ENCODE results near the gene CHURC1.

CHURC1 gene

GRCh38 chr14:64914237-64915028 lies at the start of gene CHURC1:
CHURC1 (plus strand) TSS chr14:64914455; CDS start chr14:64914496, 41 bp downstream.
- peak; percentile 91 to 99 for DNase-seq

DNA sequence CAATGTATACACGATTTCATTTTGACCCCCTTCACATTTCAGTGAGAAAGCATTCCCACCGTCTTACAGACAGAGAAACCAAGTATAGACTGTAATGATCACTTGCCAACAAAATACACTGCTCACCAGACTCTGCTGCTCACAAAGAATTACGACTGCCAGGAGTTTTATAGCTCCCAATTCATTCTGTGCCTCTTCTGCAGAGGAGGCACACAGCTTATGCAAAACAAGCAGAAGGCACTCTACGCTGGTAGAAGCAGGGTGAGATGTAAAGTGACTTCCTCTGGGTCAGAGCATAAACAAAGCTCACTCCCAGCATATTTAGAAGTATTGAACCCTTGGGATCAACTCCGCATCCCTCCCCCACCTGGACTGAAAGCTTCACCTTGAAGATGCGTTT lies 49.1 kb upstream of the CHURC1 start:
- no peak for DNase-seq

DNA sequence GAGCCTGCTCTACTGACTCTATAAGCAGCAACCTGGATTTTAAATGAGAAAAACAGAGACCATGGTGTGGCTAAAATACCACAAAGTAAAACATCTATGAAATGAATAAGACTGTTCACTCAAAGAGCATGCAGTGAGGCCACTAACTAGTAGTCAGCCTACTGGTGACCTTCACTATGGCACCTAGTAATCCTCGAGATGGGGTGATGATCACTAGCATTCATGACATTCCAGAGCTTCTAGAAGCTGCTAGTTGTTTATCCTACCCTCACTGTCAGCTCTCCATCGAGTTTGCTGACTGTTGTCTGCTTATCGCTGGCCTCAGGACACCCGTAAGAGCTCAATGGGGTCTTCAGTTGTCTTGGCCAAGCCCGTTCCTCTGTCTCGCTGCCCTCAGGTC lies 48.3 kb upstream of the CHURC1 start:
- DNase-seq: no peak

GRCh38 chr14:64867182-64867581 lies 47.1 kb upstream of the CHURC1 start:
- no peak for DNase-seq

GRCh38 chr14:64868379-64868778 lies 45.9 kb upstream of the CHURC1 start:
- DNase-seq: no peak

- DNase-seq: no peak
Observed at GRCh38 chr14:64868841-64869240, 45.4 kb upstream of the CHURC1 start.

DNA sequence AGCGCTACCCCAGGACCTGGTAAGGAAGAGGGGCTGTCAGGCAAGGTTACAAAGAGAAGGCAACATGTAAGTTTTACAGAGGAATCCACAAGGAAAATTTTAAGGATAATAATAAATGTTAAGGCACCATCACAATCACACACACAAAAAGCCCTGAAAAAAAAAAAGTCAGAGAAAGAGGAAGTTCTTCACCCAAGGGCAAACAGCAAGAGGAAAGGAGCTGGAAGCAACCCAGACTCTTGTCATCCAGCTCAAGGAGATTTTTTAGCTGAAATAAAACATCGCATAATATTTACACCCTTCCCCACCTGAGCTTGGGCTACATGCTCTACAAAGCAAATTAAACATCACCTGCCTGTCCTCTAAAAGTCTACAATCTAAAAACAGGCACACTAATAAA lies 44.1 kb upstream of the CHURC1 start:
- DNase-seq: no peak

DNA sequence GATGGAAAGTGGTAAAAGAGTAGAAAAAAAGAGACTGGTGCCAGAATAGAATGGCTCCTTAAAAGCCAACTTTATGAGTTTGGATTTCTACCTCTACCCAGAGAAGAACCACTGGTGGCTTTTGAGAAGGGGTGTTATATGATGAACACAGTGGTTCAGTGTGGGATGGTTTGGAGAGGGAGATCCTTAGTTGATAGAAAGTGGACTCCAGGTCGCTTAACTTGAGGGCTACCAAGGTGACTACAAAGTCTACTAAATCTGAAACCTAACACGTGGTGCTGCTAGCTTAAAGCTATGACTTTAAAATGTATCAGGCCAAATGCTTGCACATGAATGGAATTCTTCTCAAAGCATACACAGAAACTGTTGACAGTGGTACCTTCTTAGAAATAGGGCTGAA lies 42.9 kb upstream of the CHURC1 start:
- DNase-seq: no peak

GRCh38 chr14:64873506-64874219 lies 40.6 kb upstream of the CHURC1 start:
- DNase-seq: no peak

DNA sequence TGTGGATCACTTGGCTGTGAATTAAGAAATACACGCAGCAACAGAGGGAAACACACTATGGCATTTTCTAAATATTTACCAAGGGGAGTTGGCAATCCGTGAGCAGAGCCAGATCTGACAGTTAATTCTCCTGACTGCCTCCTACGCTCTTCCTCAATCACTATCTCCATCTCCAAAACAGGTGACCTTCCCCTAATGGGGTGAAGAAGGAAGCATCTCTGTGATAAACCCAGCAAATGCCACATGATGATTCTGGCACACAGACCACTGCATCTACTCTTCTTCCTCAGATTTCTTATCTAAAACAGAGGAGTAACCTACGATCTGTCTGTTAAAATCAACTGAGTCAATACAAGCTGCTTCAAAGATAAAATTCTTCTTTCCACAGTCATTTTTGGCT lies 38.9 kb upstream of the CHURC1 start:
- no peak for DNase-seq

- no peak for DNase-seq
Observed at GRCh38 chr14:64877846-64878245, 36.4 kb upstream of the CHURC1 start.

- DNase-seq: no peak
Observed at GRCh38 chr14:64878837-64879634, 35.2 kb upstream of the CHURC1 start.

DNA sequence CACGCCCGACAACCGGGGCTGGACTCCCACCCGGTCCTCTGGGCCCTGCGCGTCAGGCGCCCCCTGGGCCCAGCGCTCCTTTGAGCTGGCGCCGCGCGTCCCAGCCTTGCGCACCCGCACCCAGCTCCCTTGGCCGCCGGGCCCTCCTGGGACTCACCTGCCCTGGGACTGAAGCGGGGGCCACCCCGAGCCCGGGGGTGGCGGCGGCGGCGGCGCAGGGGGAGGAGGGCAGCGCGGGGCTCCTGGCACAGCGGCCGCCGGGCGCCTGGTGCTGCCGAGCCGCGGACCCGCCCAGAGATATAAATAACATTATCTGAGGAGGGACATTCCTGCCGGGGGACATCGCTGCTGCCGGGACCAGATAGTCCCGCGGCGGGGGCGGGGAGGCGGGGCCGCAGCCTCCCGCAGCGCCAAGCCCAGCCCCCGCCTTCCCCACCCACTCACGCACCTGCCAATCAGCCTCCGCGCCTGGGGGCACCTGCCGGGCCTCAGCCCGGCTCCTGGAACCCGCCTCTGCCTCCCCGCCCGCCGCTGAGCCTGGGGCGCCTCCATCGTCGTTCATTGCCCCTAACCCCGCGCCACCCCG lies 34.5 kb upstream of the CHURC1 start, which contains the start of gene SPTB:
Gene SPTB, minus strand, starts transcription at position 273 of the 586 bp plus-strand sequence. CDS start 56,813 bp downstream, outside the sequence.
- DNase-seq: peak; percentile 65 to 81

DNA sequence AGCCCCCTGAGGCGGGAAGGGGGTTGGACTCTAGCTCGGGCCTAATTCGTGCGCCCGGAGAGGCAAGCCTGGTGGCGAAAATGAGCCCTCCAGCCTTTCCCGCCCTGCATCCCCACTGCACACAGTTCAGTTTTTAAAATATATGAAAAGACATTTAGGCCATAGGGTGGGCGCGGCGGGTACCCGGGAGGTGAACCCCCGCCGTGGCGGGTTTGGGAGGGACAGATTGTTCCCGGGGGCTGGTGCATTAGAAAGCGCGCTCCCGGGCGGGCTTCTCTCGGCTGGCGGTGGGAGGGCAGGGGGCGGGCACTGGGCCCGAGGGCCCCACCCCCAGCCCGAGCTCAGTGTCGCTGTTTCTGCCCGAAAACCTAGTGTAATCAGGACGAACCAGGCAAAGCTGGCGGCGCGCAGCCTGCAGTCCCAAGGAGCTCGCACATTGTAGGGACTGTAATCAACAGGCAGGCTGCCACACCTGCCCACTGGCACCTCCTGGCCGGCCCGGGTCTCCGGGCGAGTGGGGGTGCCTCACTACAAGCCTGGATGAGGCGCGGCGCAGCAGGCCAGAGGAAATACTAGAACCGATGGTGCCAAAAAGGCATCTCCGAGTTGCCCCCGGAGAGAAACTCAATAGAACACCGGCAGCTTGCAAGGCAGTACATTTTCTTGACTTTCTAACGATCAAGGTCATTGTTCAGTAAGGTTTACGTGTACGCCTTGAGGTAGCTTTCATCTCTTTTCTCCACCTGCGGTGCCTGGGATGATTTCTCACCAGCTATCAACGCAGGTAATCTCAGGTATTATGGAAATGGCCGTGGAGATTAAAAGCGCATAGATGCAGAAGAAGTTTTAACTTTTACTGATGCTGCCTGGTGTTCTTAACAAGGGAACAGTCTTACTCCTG lies 33.8 kb upstream of the CHURC1 start:
- DNase-seq: peak; percentile 53 to 64

GRCh38 chr14:64885559-64885958 lies 28.7 kb upstream of the CHURC1 start:
- DNase-seq: no peak

DNA sequence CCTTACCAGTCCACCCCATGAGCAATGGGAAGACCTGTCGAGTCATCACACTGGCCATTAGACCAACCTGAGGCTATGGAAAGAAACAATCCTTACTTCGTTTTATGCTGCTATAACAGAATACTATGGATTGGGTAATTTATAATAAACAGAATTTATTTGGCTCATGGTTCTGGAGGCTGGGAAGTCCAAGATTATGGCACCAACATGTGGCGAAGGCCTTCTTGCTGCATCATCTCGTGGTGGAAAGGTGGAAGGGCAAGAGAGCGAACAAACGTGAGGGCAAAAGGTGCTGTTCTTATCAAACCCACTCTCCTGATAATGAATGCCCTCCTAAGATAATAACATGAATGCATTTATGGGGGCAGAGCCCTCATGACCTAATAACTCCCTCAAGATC lies 24.9 kb upstream of the CHURC1 start:
- DNase-seq: no peak

- DNase-seq: no peak
Observed at GRCh38 chr14:64891173-64891838, 22.9 kb upstream of the CHURC1 start.

DNA sequence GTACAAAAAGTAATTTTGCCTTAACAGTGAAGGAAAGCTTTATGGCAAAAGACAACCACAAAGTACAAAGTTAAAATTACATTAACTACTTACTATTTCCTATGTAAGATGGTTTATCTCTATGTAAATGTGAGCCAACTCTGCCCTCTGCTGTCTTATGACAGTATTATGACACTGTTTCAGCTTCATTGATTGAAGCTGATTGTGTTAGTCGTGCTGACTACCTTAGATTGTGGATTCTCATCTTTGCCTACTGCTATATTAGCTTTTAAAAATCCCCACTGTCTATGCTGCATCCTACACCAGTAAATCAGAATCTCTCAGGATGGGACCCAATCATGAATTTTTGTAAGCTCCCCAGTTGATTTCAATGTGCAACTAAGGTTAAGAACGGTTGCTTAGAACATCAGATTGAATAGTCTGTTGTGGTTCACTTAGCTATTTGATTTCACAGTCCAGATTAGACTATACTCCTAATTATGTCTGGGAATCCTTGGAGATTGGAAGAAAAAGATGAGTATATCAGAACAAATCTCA lies 22.3 kb upstream of the CHURC1 start:
- DNase-seq: peak in 1 of 2 experiments; percentile 14

GRCh38 chr14:64899958-64900357 lies 14.3 kb upstream of the CHURC1 start:
- no peak for DNase-seq

GRCh38 chr14:64906022-64906421 lies 8.2 kb upstream of the CHURC1 start:
- DNase-seq: no peak

Data from stimulated activated CD4-positive, alpha-beta T cell treated with anti-CD3 and anti-CD28 coated beads, Interleukin-4, amount 100 ng/mL, for 4 hours (primary cell).